Inflammatory macrophage (primary cell): ENCODE measurements around the gene TEX52.

Experiments used
- DNase-seq, 2 donors: peaks; one replicate each; pipeline ENCODE4 v3.0.0-alpha.2; 2020 to 2022

The TEX52 gene

GRCh38 chr12:2829275-2829674, 27.6 kb downstream of the TEX52 start:
- no peak for DNase-seq

GRCh38 chr12:2826721-2827515, 29.9 kb downstream of the TEX52 start:
- no peak for DNase-seq

GRCh38 chr12:2826036-2826435, 30.8 kb downstream of the TEX52 start:
- no peak for DNase-seq

- no peak for DNase-seq
These were observed 31.7 kb downstream of the TEX52 start for GRCh38 chr12:2825132-2825531.

- no peak for DNase-seq
These were observed 32.3 kb downstream of the TEX52 start for GRCh38 chr12:2824541-2824940.

GRCh38 chr12:2823483-2823882, 33.4 kb downstream of the TEX52 start:
- no peak for DNase-seq

GRCh38 chr12:2820432-2820831, 36.4 kb downstream of the TEX52 start:
- no peak for DNase-seq

- DNase-seq = no peak
These were observed 37.0 kb downstream of the TEX52 start for GRCh38 chr12:2819810-2820209.

- peak; percentile 61 to 64 for DNase-seq
These were observed 43.3 kb downstream of the TEX52 start for GRCh38 chr12:2813214-2814185.

- peak; percentile 99 for DNase-seq
These were observed 44.3 kb downstream of the TEX52 start, which contains the start of gene ITFG2 for GRCh38 chr12:2812290-2813213. Gene ITFG2, plus strand, starts transcription at chr12:2812668. Its CDS starts 93 bp downstream, at chr12:2812761.

- no peak for DNase-seq
These were observed 45.0 kb downstream of the TEX52 start for GRCh38 chr12:2811801-2812200.

- no peak for DNase-seq
These were observed 50.1 kb downstream of the TEX52 start for GRCh38 chr12:2806700-2807099.

GRCh38 chr12:2805143-2805520, 51.7 kb downstream of the TEX52 start:
- no peak for DNase-seq

GRCh38 chr12:2804393-2805142, 52.3 kb downstream of the TEX52 start:
- no peak for DNase-seq

- no peak for DNase-seq
These were observed 53.0 kb downstream of the TEX52 start for GRCh38 chr12:2803635-2804392.

- no peak for DNase-seq
These were observed 55.6 kb downstream of the TEX52 start for GRCh38 chr12:2801044-2801783.

- DNase-seq = no peak
These were observed 56.7 kb downstream of the TEX52 start for GRCh38 chr12:2800046-2800570.
